SK-N-SH (cell line): ENCODE data around the gene SLC8A1. TPM values are rescaled to one million over a fixed set of nuclear protein-coding genes. Genes with fewer than 3 reads are reported as not detected.

Source experiments
- CTCF ChIA-PET: fragments of 300-600, 350-600 bp; formaldehyde crosslinking; extraction: SDS; loops from one replicate; lab custom pipeline; 2021; lab: Yijun Ruan, JAX
- POLR2A ChIA-PET: fragments of 350-600 bp; sonication (Branson Sonifier 250); formaldehyde crosslinking; extraction: SDS; loops from one replicate; lab custom pipeline; 2020; ENCODE audit warnings: antibody characterized with exemption, inconsistent platforms; lab: Yijun Ruan, JAX
- DNase-seq: peaks from one replicate; pipeline ENCODE4 v3.0.0; 2012
- H2AFZ ChIP-seq: fragments of 200-600 bp; sonication (generic); 2 replicates; pipeline ENCODE4 v1.8.1; 2016; ENCODE audit warnings: antibody characterized with exemption, mild to moderate bottlenecking, low read depth
- H3F3A ChIP-seq: fragments of 200-600 bp; sonication (generic); replicated peaks from 2 replicates; pipeline ENCODE3; 2016; ENCODE audit warnings: antibody characterized with exemption, mild to moderate bottlenecking; ENCODE audit not compliant: insufficient read depth
- H3K27ac ChIP-seq, 2 experiments: fragments of 200-500 bp in 1 of 2; fragments of 200-600 bp in 1 of 2; sonication (Bioruptor generic) in 1 of 2; sonication (generic), shearing (Covaris generic) in 1 of 2; 2 replicates each; pipeline versions ENCODE4 v1.5.1 to v1.6.1; 2014 to 2016; ENCODE audit warnings: low read depth in 2 of 2, inconsistent platforms in 1 of 2, low read length in 1 of 2, mild to moderate bottlenecking in 1 of 2, mixed read lengths in 1 of 2
- H3K27me3 ChIP-seq: fragments of 200-600 bp; sonication (generic), shearing (Covaris generic); 2 replicates; pipeline ENCODE4 v1.6.1; 2016; ENCODE audit warnings: mixed run types; ENCODE audit not compliant: insufficient read depth
- H3K36me3 ChIP-seq, 2 experiments: fragments of 200-500 bp in 1 of 2; fragments of 200-600 bp in 1 of 2; sonication (Bioruptor generic) in 1 of 2; sonication (generic) in 1 of 2; replicated peaks in 1 of 2; 2 replicates each; pipeline versions ENCODE3 to v1.5.1; 2014 to 2016; ENCODE audit warnings: low read length in 1 of 2, mild to moderate bottlenecking in 1 of 2; ENCODE audit not compliant: insufficient read depth in 2 of 2, control insufficient read depth in 1 of 2
- H3K4me1 ChIP-seq, 2 experiments: fragments of 200-500 bp in 1 of 2; fragments of 200-600 bp in 1 of 2; sonication (Bioruptor generic) in 1 of 2; sonication (generic), shearing (Covaris generic) in 1 of 2; 2 replicates each; pipeline versions ENCODE4 v1.5.1 to v1.6.1; 2014 to 2016; ENCODE audit warnings: low read depth in 1 of 2, low read length in 1 of 2, mixed run types in 1 of 2; ENCODE audit not compliant: insufficient read depth in 2 of 2, control insufficient read depth in 1 of 2
- H3K4me2 ChIP-seq: fragments of 200-600 bp; sonication (generic), shearing (Covaris generic); 2 replicates; pipeline ENCODE4 v1.6.1; 2017; ENCODE audit warnings: mixed run types
- H3K4me3 ChIP-seq, 2 experiments: fragments of 200-500 bp in 1 of 2; fragments of 200-600 bp in 1 of 2; sonication (Bioruptor generic) in 1 of 2; sonication (generic), shearing (Covaris generic) in 1 of 2; 2 replicates each; pipeline versions ENCODE4 v1.5.1 to v1.8.1; 2014 to 2016; ENCODE audit warnings: low read depth in 2 of 2, inconsistent platforms in 1 of 2, low read length in 1 of 2, mild to moderate bottlenecking in 1 of 2, mixed read lengths in 1 of 2, moderate library complexity in 1 of 2
- H3K79me2 ChIP-seq: fragments of 200-600 bp; sonication (generic); 2 replicates; pipeline ENCODE4 v1.8.1; 2017; ENCODE audit warnings: mild to moderate bottlenecking; ENCODE audit not compliant: insufficient read depth
- H3K9ac ChIP-seq: fragments of 200-600 bp; sonication (generic); 2 replicates; pipeline ENCODE4 v1.6.1; 2017; ENCODE audit warnings: mixed run types
- H3K9me2 ChIP-seq: fragments of 200-600 bp; sonication (generic); 2 replicates; pipeline ENCODE4 v1.6.1; 2017; ENCODE audit warnings: mixed run types
- H3K9me3 ChIP-seq: fragments of 200-600 bp; sonication (generic); 2 replicates; pipeline ENCODE4 v1.6.1; 2017; ENCODE audit warnings: mixed run types, mild to moderate bottlenecking, moderate library complexity
- H4K20me1 ChIP-seq: fragments of 200-600 bp; sonication (generic); 2 replicates; pipeline ENCODE4 v1.6.1; 2017; ENCODE audit warnings: mild to moderate bottlenecking, mixed run types; ENCODE audit not compliant: insufficient read depth
- CHD2 ChIP-seq: fragments of 150-350 bp; IDR thresholded peaks from 2 replicates; pipeline ENCODE4 v1.6.1; 2018; ENCODE audit warnings: low read length; ENCODE audit not compliant: partially characterized antibody
- ELF1 ChIP-seq: IDR thresholded peaks from 2 replicates; pipeline ENCODE4 v1.4.0; 2012
- EP300 ChIP-seq, 2 experiments: IDR thresholded peaks; 2 replicates each; pipeline versions ENCODE4 v1.4.0 to v1.6.1; 2012; ENCODE audit warnings: borderline replicate concordance in 1 of 2, low read depth in 1 of 2, low read length in 1 of 2
- FOXM1 ChIP-seq: IDR thresholded peaks from 2 replicates; pipeline ENCODE4 v1.4.0; 2012; ENCODE audit warnings: low read depth, mild to moderate bottlenecking
- IRF3 ChIP-seq: fragments of 150-350 bp; IDR thresholded peaks from 2 replicates; pipeline ENCODE4 v1.6.1; 2016; ENCODE audit warnings: mild to moderate bottlenecking, low read depth, low read length
- JUND ChIP-seq: IDR thresholded peaks from 2 replicates; pipeline ENCODE4 v1.4.0; 2012
- MXI1 ChIP-seq: IDR thresholded peaks from 2 replicates; pipeline ENCODE4 v1.6.1; 2012; ENCODE audit warnings: mild to moderate bottlenecking, low read depth, low read length, improper control_type of control experiment
- NFIC ChIP-seq: IDR thresholded peaks from 2 replicates; pipeline ENCODE4 v1.4.0; 2012; ENCODE audit warnings: borderline replicate concordance
- NRF1 ChIP-seq: IDR thresholded peaks from 2 replicates; pipeline ENCODE4 v1.6.1; 2012; ENCODE audit warnings: low read depth, mild to moderate bottlenecking, low read length
- POLR2AphosphoS5 ChIP-seq: IDR thresholded peaks from 2 replicates; pipeline ENCODE4 v1.6.1; 2012; ENCODE audit warnings: low read depth, low read length
- RAD21 ChIP-seq: IDR thresholded peaks from 2 replicates; pipeline ENCODE4 v1.6.1; 2012; ENCODE audit warnings: mild to moderate bottlenecking, low read length
- RCOR1 ChIP-seq: fragments of 150-350 bp; IDR thresholded peaks from 2 replicates; pipeline ENCODE4 v1.6.1; 2017; ENCODE audit warnings: antibody characterized with exemption, low read length
- REST ChIP-seq: IDR thresholded peaks from 2 replicates; pipeline ENCODE4 v1.6.1; 2012; ENCODE audit warnings: mild to moderate bottlenecking, low read depth, low read length, moderate library complexity
- RFX5 ChIP-seq: IDR thresholded peaks from 2 replicates; pipeline ENCODE4 v1.6.1; 2012; ENCODE audit warnings: mild to moderate bottlenecking, improper control_type of control experiment, low read length
- TCF12 ChIP-seq: IDR thresholded peaks from 2 replicates; pipeline ENCODE4 v1.4.0; 2012
- USF2 ChIP-seq: fragments of 150-350 bp; IDR thresholded peaks from 2 replicates; pipeline ENCODE4 v1.6.1; 2017; ENCODE audit warnings: antibody characterized with exemption, low read length, low read depth, borderline replicate concordance
- WGBS: methylation state at CpG from one replicate; pipeline ENCODE4 v1.1.6; 2017; ENCODE audit warnings: low lambda C conversion rate; 5-methylcytosine and 5-hydroxymethylcytosine counted together
- polyA plus RNA-seq, 3 experiments: library from polyadenylated mRNA; depleted of rRNA; stranded (reverse); fragments of >200 nt; gene quantifications; 2 replicates each; pipeline ENCODE4 v1.2.3, GENCODE V29; 2012
- TF ChIP-seq, protein P1 (sequence below): IDR thresholded peaks from 2 replicates; pipeline ENCODE4; 2012

Gene SLC8A1
- polyA plus RNA-seq, 1 of the 3 experiments (the other 2 are of a cell fraction) = 3.2 TPM

- peak overlapping the region in 1 of 2 experiments; percentile 17; a peak in 1 of 4 replicates for H3K4me3 ChIP-seq
- ChIA-PET POLR2A (no interaction called here), CTCF (interaction anchor here (1.0 kb wide), 1 partner anchor 12 kb away, joined by 3 read pairs; no protein-coding TSS in a partner anchor)
- no peaks in the 10 kb centered on the region for H3K9me2 ChIP-seq
- WGBS = 77% methylated on average over 2 of the region's 2 CpGs
- no peak for TF ChIP-seq USF2
- no peak for TF ChIP-seq NRF1
- TF ChIP-seq ELF1 = no peak
- no peak for TF ChIP-seq NFIC
- TF ChIP-seq REST = no peak
- TF ChIP-seq RFX5 = no peak
- TF ChIP-seq RAD21 = no peak
- no peak for TF ChIP-seq RCOR1
- TF ChIP-seq, protein P1, sequence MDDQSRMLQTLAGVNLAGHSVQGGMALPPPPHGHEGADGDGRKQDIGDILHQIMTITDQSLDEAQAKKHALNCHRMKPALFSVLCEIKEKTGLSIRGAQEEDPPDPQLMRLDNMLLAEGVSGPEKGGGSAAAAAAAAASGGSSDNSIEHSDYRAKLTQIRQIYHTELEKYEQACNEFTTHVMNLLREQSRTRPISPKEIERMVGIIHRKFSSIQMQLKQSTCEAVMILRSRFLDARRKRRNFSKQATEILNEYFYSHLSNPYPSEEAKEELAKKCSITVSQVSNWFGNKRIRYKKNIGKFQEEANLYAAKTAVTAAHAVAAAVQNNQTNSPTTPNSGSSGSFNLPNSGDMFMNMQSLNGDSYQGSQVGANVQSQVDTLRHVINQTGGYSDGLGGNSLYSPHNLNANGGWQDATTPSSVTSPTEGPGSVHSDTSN = no peak
- no peak for TF ChIP-seq FOXM1
- TF ChIP-seq EP300 (IDR thresholded peaks at IDR 0.05; ENCODE audit: borderline replicate concordance in 1 of 2, low read depth in 1 of 2, low read length in 1 of 2) = no peak
- H3K27me3 ChIP-seq = no peaks in the 10 kb centered on the region
- no peaks in the 10 kb centered on the region for H3K79me2 ChIP-seq
- no peak for DNase-seq
- H4K20me1 ChIP-seq = no peaks in the 10 kb centered on the region
- H3K9me3 ChIP-seq = no peaks in the 10 kb centered on the region
- no peak overlapping the region for H3K27ac ChIP-seq
- H3K4me2 ChIP-seq = peak overlapping the region; percentile 59
- peaks cover 19% of the 10 kb centered on the region for H3F3A ChIP-seq
- H3K36me3 ChIP-seq = no peaks in the 10 kb centered on the region
- no peak overlapping the region for H3K9ac ChIP-seq
- peaks cover 3 to 33% of the 10 kb centered on the region in 2 experiments; a peak in 3 of 4 replicates for H3K4me1 ChIP-seq
- H2AFZ ChIP-seq = no peak overlapping the region; the same call in 1 of the 2 replicates
These were observed 172.9 kb downstream of the SLC8A1 start for GRCh38 chr2:40279001-40279400.

DNA sequence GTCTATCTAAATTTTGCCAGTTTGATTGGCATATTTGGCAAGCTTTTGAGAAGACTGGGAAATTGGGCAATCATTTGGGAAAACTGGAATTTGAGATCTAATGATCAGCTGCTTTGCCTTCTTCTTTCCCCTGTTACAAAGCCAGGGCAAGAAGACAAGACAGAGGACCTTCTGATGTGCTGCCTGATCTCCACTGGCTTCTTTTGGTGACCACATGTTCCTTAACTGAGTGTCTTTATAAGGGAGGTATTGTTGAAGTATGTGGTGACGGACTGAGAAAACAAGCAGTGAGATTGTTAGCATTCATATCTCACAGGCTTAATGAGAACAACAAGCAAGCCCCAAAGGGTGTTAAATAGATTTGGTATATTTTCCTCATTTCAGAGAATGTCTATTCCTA lies 175.8 kb downstream of the SLC8A1 start:
- Histone ChIP-seq H3K4me3 (no peak overlapping the region), H3K36me3 (no peaks in the 10 kb centered on the region), H3K27ac (no peak overlapping the region), H3K4me1 (peaks cover 3 to 8% of the 10 kb centered on the region in 2 experiments; a peak in 1 of 4 replicates), H3F3A (peaks cover 10% of the 10 kb centered on the region), H2AFZ (no peak overlapping the region), H4K20me1 (no peaks in the 10 kb centered on the region), H3K9me2 (no peaks in the 10 kb centered on the region), H3K9me3 (no peaks in the 10 kb centered on the region), H3K79me2 (no peaks in the 10 kb centered on the region), H3K9ac (no peak overlapping the region), H3K27me3 (no peaks in the 10 kb centered on the region), H3K4me2 (no peak overlapping the region)
- ChIA-PET CTCF (no interaction called here), POLR2A (no interaction called here)
- no peak for DNase-seq
- TF ChIP-seq NFIC (no peak), RCOR1 (no peak), CHD2 (no peak), FOXM1 (no peak), MXI1 (no peak), TCF12 (no peak), JUND (no peak), IRF3 (no peak), POLR2AphosphoS5 (no peak)
- TF ChIP-seq, protein P1 = no peak
- 79% methylated on average over 1 of the region's 1 CpG for WGBS
